ENCODE results near the gene SERGEF.
A peak's percentile ranks its signal among the peaks of the same experiment; 100 is the strongest.
"Not testable (repeated sequence)": the region's sequence is repeated elsewhere in the genome, so short reads cannot be mapped to it uniquely, and the experiment has no call there.

Gene SERGEF

GRCh38 chr11:18005376-18006129, 7.3 kb downstream of the SERGEF start:
- no peak for DNase-seq (ENCODE audit: extremely low spot score, insufficient read length, low read depth)

GRCh38 chr11:18001191-18001590, 11.7 kb downstream of the SERGEF start:
- FAIRE-seq (no peak), DNase-seq (ENCODE audit: extremely low spot score, insufficient read length, low read depth) (no peak)

More at GRCh38 chr11:18005376-18006129, 7.3 kb downstream of the SERGEF start:
- FAIRE-seq = no peak

- no peak for DNase-seq (ENCODE audit: extremely low spot score, insufficient read length, low read depth)
- peak; percentile 58 for FAIRE-seq
These were observed 12.1 kb downstream of the SERGEF start for GRCh38 chr11:18000760-18001159.

- FAIRE-seq; DNase-seq (ENCODE audit: extremely low spot score, insufficient read length, low read depth): not testable (repeated sequence)
These were observed 12.7 kb downstream of the SERGEF start for GRCh38 chr11:18000128-18000527.

- FAIRE-seq (no peak), DNase-seq (ENCODE audit: extremely low spot score, insufficient read length, low read depth) (no peak)
These were observed 19.9 kb downstream of the SERGEF start for GRCh38 chr11:17992916-17993315.

GRCh38 chr11:17991783-17992433, 20.9 kb downstream of the SERGEF start:
- FAIRE-seq (peak; percentile 76), DNase-seq (ENCODE audit: extremely low spot score, insufficient read length, low read depth) (peak; percentile 38)

- DNase-seq (ENCODE audit: extremely low spot score, insufficient read length, low read depth) (no peak), FAIRE-seq (no peak)
These were observed 23.5 kb downstream of the SERGEF start for GRCh38 chr11:17989306-17989705.

- no peak for FAIRE-seq
- DNase-seq (ENCODE audit: extremely low spot score, insufficient read length, low read depth) = no peak
These were observed 24.4 kb downstream of the SERGEF start for GRCh38 chr11:17988465-17988864.

- DNase-seq (ENCODE audit: extremely low spot score, insufficient read length, low read depth) (no peak), FAIRE-seq (no peak)
These were observed 25.0 kb downstream of the SERGEF start for GRCh38 chr11:17987826-17988225.

GRCh38 chr11:17986711-17987220, 26.1 kb downstream of the SERGEF start:
- DNase-seq (ENCODE audit: extremely low spot score, insufficient read length, low read depth) = no peak
- no peak for FAIRE-seq

GRCh38 chr11:17986007-17986710, 26.7 kb downstream of the SERGEF start:
- DNase-seq (ENCODE audit: extremely low spot score, insufficient read length, low read depth) (no peak), FAIRE-seq (no peak)

GRCh38 chr11:17985517-17985916, 27.3 kb downstream of the SERGEF start:
- no peak for FAIRE-seq
- no peak for DNase-seq (ENCODE audit: extremely low spot score, insufficient read length, low read depth)

GRCh38 chr11:17983569-17983968, 29.3 kb downstream of the SERGEF start:
- FAIRE-seq (no peak), DNase-seq (ENCODE audit: extremely low spot score, insufficient read length, low read depth) (no peak)

- peak; percentile 79 for FAIRE-seq
- peak; percentile 32 for DNase-seq (ENCODE audit: extremely low spot score, insufficient read length, low read depth)
These were observed 33.0 kb downstream of the SERGEF start for GRCh38 chr11:17979770-17980371.

GRCh38 chr11:17978553-17979287, 34.1 kb downstream of the SERGEF start:
- FAIRE-seq (peak; percentile 9), DNase-seq (ENCODE audit: extremely low spot score, insufficient read length, low read depth) (no peak)

- no peak for FAIRE-seq
- DNase-seq (ENCODE audit: extremely low spot score, insufficient read length, low read depth) = no peak
These were observed 36.2 kb downstream of the SERGEF start for GRCh38 chr11:17976651-17977050.

- no peak for FAIRE-seq
- DNase-seq (ENCODE audit: extremely low spot score, insufficient read length, low read depth) = no peak
These were observed 38.6 kb downstream of the SERGEF start for GRCh38 chr11:17974246-17974645.

GRCh38 chr11:17972987-17973386, 39.9 kb downstream of the SERGEF start:
- DNase-seq (ENCODE audit: extremely low spot score, insufficient read length, low read depth) (no peak), FAIRE-seq (no peak)

- no peak for FAIRE-seq
- DNase-seq (ENCODE audit: extremely low spot score, insufficient read length, low read depth) = no peak
These were observed 44.6 kb downstream of the SERGEF start for GRCh38 chr11:17968206-17968605.

- DNase-seq (ENCODE audit: extremely low spot score, insufficient read length, low read depth) = no peak
- FAIRE-seq = no peak
These were observed 45.2 kb downstream of the SERGEF start for GRCh38 chr11:17967661-17968060.
